ENCODE results near the gene SNX27.

GRCh38 chr1:151606857-151607256, 5.0 kb upstream of the SNX27 start:
- TF ChIP-seq ZNF274 (IDR thresholded peaks at IDR 0.05; ENCODE audit: low read length) (no peak), ZNF274 (tag by site-specific recombination; IDR thresholded peaks at IDR 0.05; ENCODE audit: borderline replicate concordance) (no peak), CTCF (tag by site-specific recombination; IDR thresholded peaks at IDR 0.05) (no peak), MYNN (tag by site-specific recombination; IDR thresholded peaks at IDR 0.05; ENCODE audit: borderline replicate concordance) (no peak), ZNF501 (tag by site-specific recombination; IDR thresholded peaks at IDR 0.05) (no peak)
